ENCODE measurements around the gene CD9. TPM values are rescaled to one million over a fixed set of nuclear protein-coding genes. Genes with fewer than 3 reads are reported as not detected.

Gene CD9
- total and polyA plus RNA-seq, 4 experiments from 2014 or later: 1.4 to 5.8 (median 4.4) TPM

- Mint-ChIP-seq H3K9me3 (no peaks in the 10 kb centered on the region), H3K36me3 (no peaks in the 10 kb centered on the region), H3K4me1 (peaks cover 0 to 4% (median 4%) of the 10 kb centered on the region in 4 donors), H3K27ac (no peak overlapping the region), H3K27me3 (peaks cover 0 to 1% of the 10 kb centered on the region in 2 donors), H3K4me3 (no peak overlapping the region)
- intact Hi-C loops (cut with micrococcal nuclease): no loop called here
- Histone ChIP-seq H3K4me1 (ENCODE audit: insufficient read depth, low read length) (no peaks in the 10 kb centered on the region), H3K4me3 (ENCODE audit: low read length in 2 of 2) (no peak overlapping the region), H3K9me3 (ENCODE audit: control insufficient read depth in 1 of 2, low read length in 2 of 2) (no peaks in the 10 kb centered on the region), H3K27ac (ENCODE audit: low read depth, low read length) (no peak overlapping the region), H3K27me3 (ENCODE audit: insufficient read depth, low read length) (no peaks in the 10 kb centered on the region), H3K36me3 (ENCODE audit: insufficient read depth, low read length) (no peaks in the 10 kb centered on the region)
- ChIA-PET POLR2A (ENCODE audit: partially characterized antibody) (no interaction called here), CTCF (ENCODE audit: partially characterized antibody) (no interaction called here)
- no peak for DNase-seq
Measured at GRCh38 chr12:6222078-6222654, 22.0 kb downstream of the CD9 start.

- H3K9me3 Mint-ChIP-seq: no peaks in the 10 kb centered on the region
- no peak overlapping the region for H3K4me3 Mint-ChIP-seq
Measured at GRCh38 chr12:6223545-6223944, 23.3 kb downstream of the CD9 start.

GRCh38 chr12:6224550-6224949 is 24.4 kb downstream of the CD9 start:
- Histone ChIP-seq H3K4me1 (ENCODE audit: insufficient read depth, low read length) (peaks cover under 1% of the 10 kb centered on the region), H3K36me3 (ENCODE audit: insufficient read depth, low read length) (no peaks in the 10 kb centered on the region), H3K27me3 (ENCODE audit: insufficient read depth, low read length) (no peaks in the 10 kb centered on the region), H3K27ac (ENCODE audit: low read depth, low read length) (no peak overlapping the region), H3K9me3 (ENCODE audit: control insufficient read depth in 1 of 2, low read length in 2 of 2) (no peaks in the 10 kb centered on the region), H3K4me3 (ENCODE audit: low read length in 2 of 2) (no peak overlapping the region)
- Mint-ChIP-seq H3K4me1 (no peaks in the 10 kb centered on the region), H3K36me3 (no peaks in the 10 kb centered on the region), H3K27ac (no peak overlapping the region), H3K27me3 (peaks cover 0 to 1% of the 10 kb centered on the region in 2 donors), H3K4me3 (no peak overlapping the region), H3K9me3 (no peaks in the 10 kb centered on the region)
- POLR2A ChIA-PET (ENCODE audit: partially characterized antibody): no interaction called here
- intact Hi-C loops (cut with micrococcal nuclease): no loop called here
- no peak for DNase-seq
- CTCF ChIA-PET (ENCODE audit: partially characterized antibody): no interaction called here

More at GRCh38 chr12:6223545-6223944, 23.3 kb downstream of the CD9 start:
- Histone ChIP-seq H3K27me3 (ENCODE audit: insufficient read depth, low read length) (no peaks in the 10 kb centered on the region), H3K4me1 (ENCODE audit: insufficient read depth, low read length) (no peaks in the 10 kb centered on the region), H3K4me3 (ENCODE audit: low read length in 2 of 2) (no peak overlapping the region), H3K36me3 (ENCODE audit: insufficient read depth, low read length) (no peaks in the 10 kb centered on the region), H3K27ac (ENCODE audit: low read depth, low read length) (no peak overlapping the region), H3K9me3 (ENCODE audit: control insufficient read depth in 1 of 2, low read length in 2 of 2) (no peaks in the 10 kb centered on the region)
- H3K4me1 Mint-ChIP-seq: peaks cover 0 to 2% (median 1%) of the 10 kb centered on the region in 4 donors
- H3K27ac Mint-ChIP-seq: no peak overlapping the region
- POLR2A ChIA-PET (ENCODE audit: partially characterized antibody): no interaction called here
- no peaks in the 10 kb centered on the region for H3K36me3 Mint-ChIP-seq
- peaks cover 0 to 1% of the 10 kb centered on the region in 2 donors for H3K27me3 Mint-ChIP-seq
- CTCF ChIA-PET (ENCODE audit: partially characterized antibody): no interaction called here
- no peak for DNase-seq
- intact Hi-C loops (cut with micrococcal nuclease): no loop called here

- no peaks in the 10 kb centered on the region for H3K9me3 ChIP-seq (ENCODE audit: control insufficient read depth in 1 of 2, low read length in 2 of 2)
- Mint-ChIP-seq H3K27ac (no peak overlapping the region), H3K4me1 (peaks cover 3 to 8% (median 5%) of the 10 kb centered on the region in 4 donors), H3K27me3 (peaks cover 0 to 1% of the 10 kb centered on the region in 2 donors), H3K36me3 (no peaks in the 10 kb centered on the region), H3K4me3 (no peak overlapping the region), H3K9me3 (no peaks in the 10 kb centered on the region)
- no peak overlapping the region for H3K27ac ChIP-seq (ENCODE audit: low read depth, low read length)
- no peaks in the 10 kb centered on the region for H3K36me3 ChIP-seq (ENCODE audit: insufficient read depth, low read length)
- H3K27me3 ChIP-seq (ENCODE audit: insufficient read depth, low read length): no peaks in the 10 kb centered on the region
- CTCF ChIA-PET (ENCODE audit: partially characterized antibody): no interaction called here
- POLR2A ChIA-PET (ENCODE audit: partially characterized antibody): no interaction called here
- H3K4me3 ChIP-seq (ENCODE audit: low read length in 2 of 2): no peak overlapping the region
- DNase-seq: no peak
- intact Hi-C loops (cut with micrococcal nuclease): no loop called here
- H3K4me1 ChIP-seq (ENCODE audit: insufficient read depth, low read length): peaks cover 11% of the 10 kb centered on the region
Measured at GRCh38 chr12:6225630-6226001, 25.4 kb downstream of the CD9 start.

- H3K27ac Mint-ChIP-seq: no peak overlapping the region
Measured at GRCh38 chr12:6226002-6226678, 25.9 kb downstream of the CD9 start.

GRCh38 chr12:6226679-6227051 is 26.5 kb downstream of the CD9 start:
- peaks cover 0 to 1% of the 10 kb centered on the region in 2 donors for H3K27me3 Mint-ChIP-seq
- Histone ChIP-seq H3K27ac (ENCODE audit: low read depth, low read length) (no peak overlapping the region), H3K9me3 (ENCODE audit: control insufficient read depth in 1 of 2, low read length in 2 of 2) (no peaks in the 10 kb centered on the region), H3K27me3 (ENCODE audit: insufficient read depth, low read length) (no peaks in the 10 kb centered on the region), H3K36me3 (ENCODE audit: insufficient read depth, low read length) (no peaks in the 10 kb centered on the region), H3K4me1 (ENCODE audit: insufficient read depth, low read length) (peaks cover 21% of the 10 kb centered on the region), H3K4me3 (ENCODE audit: low read length in 2 of 2) (no peak overlapping the region)
- ChIA-PET CTCF (ENCODE audit: partially characterized antibody) (no interaction called here), POLR2A (ENCODE audit: partially characterized antibody) (no interaction called here)
- H3K4me3 Mint-ChIP-seq: no peak overlapping the region
- H3K9me3 Mint-ChIP-seq: no peaks in the 10 kb centered on the region
- DNase-seq: no peak
- H3K27ac Mint-ChIP-seq: no peak overlapping the region
- intact Hi-C loops (cut with micrococcal nuclease): no loop called here
- peaks cover 12 to 19% (median 13%) of the 10 kb centered on the region in 4 donors for H3K4me1 Mint-ChIP-seq
- no peaks in the 10 kb centered on the region for H3K36me3 Mint-ChIP-seq

More at GRCh38 chr12:6226002-6226678, 25.9 kb downstream of the CD9 start:
- H3K4me3 ChIP-seq (ENCODE audit: low read length in 2 of 2): no peak overlapping the region
- Mint-ChIP-seq H3K9me3 (no peaks in the 10 kb centered on the region), H3K36me3 (no peaks in the 10 kb centered on the region), H3K4me3 (no peak overlapping the region), H3K27me3 (peaks cover 0 to 1% of the 10 kb centered on the region in 2 donors), H3K4me1 (peaks cover 7 to 13% (median 10%) of the 10 kb centered on the region in 4 donors)
- no peak for DNase-seq
- H3K9me3 ChIP-seq (ENCODE audit: control insufficient read depth in 1 of 2, low read length in 2 of 2): no peaks in the 10 kb centered on the region
- no peaks in the 10 kb centered on the region for H3K27me3 ChIP-seq (ENCODE audit: insufficient read depth, low read length)
- intact Hi-C loops (cut with micrococcal nuclease): no loop called here
- ChIA-PET POLR2A (ENCODE audit: partially characterized antibody) (no interaction called here), CTCF (ENCODE audit: partially characterized antibody) (no interaction called here)
- H3K4me1 ChIP-seq (ENCODE audit: insufficient read depth, low read length): peaks cover 16% of the 10 kb centered on the region
- H3K36me3 ChIP-seq (ENCODE audit: insufficient read depth, low read length): no peaks in the 10 kb centered on the region
- H3K27ac ChIP-seq (ENCODE audit: low read depth, low read length): no peak overlapping the region

GRCh38 chr12:6228535-6229223 is 28.5 kb downstream of the CD9 start:
- DNase-seq: no peak
- Mint-ChIP-seq H3K4me3 (no peak overlapping the region), H3K36me3 (no peaks in the 10 kb centered on the region), H3K27me3 (peaks cover 0 to 1% of the 10 kb centered on the region in 2 donors), H3K27ac (no peak overlapping the region), H3K4me1 (peaks cover 12 to 34% (median 16%) of the 10 kb centered on the region in 4 donors), H3K9me3 (no peaks in the 10 kb centered on the region)
- Histone ChIP-seq H3K36me3 (ENCODE audit: insufficient read depth, low read length) (no peaks in the 10 kb centered on the region), H3K27ac (ENCODE audit: low read depth, low read length) (no peak overlapping the region), H3K27me3 (ENCODE audit: insufficient read depth, low read length) (no peaks in the 10 kb centered on the region), H3K4me1 (ENCODE audit: insufficient read depth, low read length) (peaks cover 27% of the 10 kb centered on the region), H3K9me3 (ENCODE audit: control insufficient read depth in 1 of 2, low read length in 2 of 2) (no peaks in the 10 kb centered on the region), H3K4me3 (ENCODE audit: low read length in 2 of 2) (no peak overlapping the region)
- ChIA-PET CTCF (ENCODE audit: partially characterized antibody) (interaction anchor here (2.1 kb wide), 1 partner anchor 50 kb away, joined by 6 read pairs; no protein-coding TSS in a partner anchor), POLR2A (ENCODE audit: partially characterized antibody) (no interaction called here)
- intact Hi-C loops (cut with micrococcal nuclease): no loop called here

All from CD4-positive, alpha-beta memory T cell (primary cell).